ENCODE data around the gene MORN2.

MORN2 gene

DNA sequence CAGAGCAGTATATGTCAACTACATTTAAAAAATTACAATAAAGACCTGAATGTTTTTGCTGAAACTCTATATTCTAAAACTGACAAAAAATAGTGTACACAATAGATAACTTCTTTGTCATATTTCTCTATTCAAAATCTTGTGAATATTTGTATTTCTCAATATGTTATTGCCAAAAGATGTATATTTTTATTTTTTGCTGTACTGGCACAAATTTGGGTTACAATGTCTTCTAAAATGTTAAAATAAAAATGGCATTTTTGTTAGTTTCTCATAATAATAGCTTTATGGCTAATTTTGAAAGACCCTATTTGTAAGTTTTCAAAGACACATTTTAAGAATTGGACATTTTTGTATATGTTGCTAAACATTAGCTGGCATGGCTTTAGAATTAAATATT is 13.3 kb downstream of the MORN2 start:
- no peak overlapping the region for H3K27ac ChIP-seq
- H3K4me1 ChIP-seq (ENCODE audit: control insufficient read depth in 1 of 2, insufficient read depth in 1 of 2, low read depth in 1 of 2, low read length in 1 of 2): no peaks in the 10 kb centered on the region
- H3K4me3 ChIP-seq (ENCODE audit: low read depth in 1 of 2, low read length in 1 of 2): no peak overlapping the region
- H3K9me3 ChIP-seq: no peaks in the 10 kb centered on the region
- no peaks in the 10 kb centered on the region for H3K27me3 ChIP-seq
- H3K36me3 ChIP-seq: no peaks in the 10 kb centered on the region
- TF ChIP-seq CTCF (IDR thresholded peaks at IDR 0.05): no peak

DNA sequence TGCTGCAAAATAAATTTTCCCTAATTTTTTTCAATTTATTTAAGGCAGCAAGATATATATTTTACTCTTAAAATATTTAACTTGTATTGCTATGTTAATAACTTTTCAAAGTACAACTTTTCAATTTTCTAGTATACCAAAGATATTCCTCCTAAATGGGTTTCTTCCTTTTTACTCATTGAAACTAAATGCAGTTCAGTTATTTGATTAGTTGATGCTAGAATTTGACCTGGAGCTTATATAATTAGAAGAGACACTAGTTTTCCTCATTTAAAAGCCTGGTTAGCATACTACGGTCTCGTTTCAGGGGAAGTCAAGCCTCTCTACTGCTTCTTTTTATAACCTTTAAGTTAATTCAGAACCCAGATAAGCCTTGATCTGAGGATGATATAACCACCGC is 13.8 kb downstream of the MORN2 start, which contains the start of gene ARHGEF33:
Gene ARHGEF33 (plus strand): TSS at position 301 of the 400 bp plus-strand sequence. CDS start 29,573 bp downstream, outside the sequence.
- Histone ChIP-seq H3K4me3 (ENCODE audit: low read depth in 1 of 2, low read length in 1 of 2) (no peak within 1 kb of the TSS), H3K36me3 (no peaks in the 10 kb centered on the region), H3K9me3 (no peaks in the 10 kb centered on the region), H3K27ac (no peak within 1 kb of the TSS), H3K4me1 (ENCODE audit: control insufficient read depth in 1 of 2, insufficient read depth in 1 of 2, low read depth in 1 of 2, low read length in 1 of 2) (no peaks in the 10 kb centered on the region), H3K27me3 (no peaks in the 10 kb centered on the region)
- no peak for TF ChIP-seq CTCF (IDR thresholded peaks at IDR 0.05)

GRCh38 chr2:38892819-38893218 is 17.0 kb downstream of the MORN2 start:
- Histone ChIP-seq H3K4me3 (ENCODE audit: low read depth in 1 of 2, low read length in 1 of 2) (no peak overlapping the region), H3K9me3 (no peaks in the 10 kb centered on the region), H3K36me3 (no peaks in the 10 kb centered on the region), H3K27me3 (no peaks in the 10 kb centered on the region), H3K4me1 (ENCODE audit: control insufficient read depth in 1 of 2, insufficient read depth in 1 of 2, low read depth in 1 of 2, low read length in 1 of 2) (no peaks in the 10 kb centered on the region), H3K27ac (no peak overlapping the region)
- no peak for TF ChIP-seq CTCF (IDR thresholded peaks at IDR 0.05)

DNA sequence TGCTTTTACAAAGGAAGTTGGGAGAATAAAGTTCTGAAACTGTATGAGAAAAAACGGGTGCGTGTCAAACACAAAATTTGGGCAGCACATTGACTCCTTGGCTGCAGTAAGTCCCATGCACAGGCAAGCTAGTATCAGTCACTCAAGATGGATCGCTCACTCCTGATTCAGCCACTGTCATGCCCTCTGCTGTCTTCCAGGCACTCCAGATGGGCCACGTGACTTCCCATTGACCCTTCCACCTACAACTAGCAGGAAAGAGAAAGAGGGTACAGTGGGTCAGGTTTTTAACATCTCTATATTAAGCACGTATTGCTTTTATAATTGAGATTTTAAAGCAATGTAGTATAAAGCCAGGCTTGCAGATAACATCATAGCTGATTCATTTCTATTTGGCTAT is 22.5 kb downstream of the MORN2 start:
- Histone ChIP-seq H3K4me3 (ENCODE audit: low read depth in 1 of 2, low read length in 1 of 2) (no peak overlapping the region), H3K36me3 (no peaks in the 10 kb centered on the region), H3K4me1 (ENCODE audit: control insufficient read depth in 1 of 2, insufficient read depth in 1 of 2, low read depth in 1 of 2, low read length in 1 of 2) (no peaks in the 10 kb centered on the region), H3K27ac (no peak overlapping the region), H3K9me3 (no peaks in the 10 kb centered on the region), H3K27me3 (no peaks in the 10 kb centered on the region)
- no peak for TF ChIP-seq CTCF (IDR thresholded peaks at IDR 0.05)

GRCh38 chr2:38900726-38901125 is 24.9 kb downstream of the MORN2 start:
- Histone ChIP-seq H3K4me1 (ENCODE audit: control insufficient read depth in 1 of 2, insufficient read depth in 1 of 2, low read depth in 1 of 2, low read length in 1 of 2) (no peaks in the 10 kb centered on the region), H3K4me3 (ENCODE audit: low read depth in 1 of 2, low read length in 1 of 2) (no peak overlapping the region), H3K9me3 (no peaks in the 10 kb centered on the region), H3K36me3 (no peaks in the 10 kb centered on the region), H3K27ac (no peak overlapping the region), H3K27me3 (no peaks in the 10 kb centered on the region)
- no peak for TF ChIP-seq CTCF (IDR thresholded peaks at IDR 0.05)

- no peak overlapping the region for H3K4me3 ChIP-seq (ENCODE audit: low read depth in 1 of 2, low read length in 1 of 2)
- no peaks in the 10 kb centered on the region for H3K27me3 ChIP-seq
- no peaks in the 10 kb centered on the region for H3K36me3 ChIP-seq
- H3K27ac ChIP-seq: no peak overlapping the region
- no peaks in the 10 kb centered on the region for H3K4me1 ChIP-seq (ENCODE audit: control insufficient read depth in 1 of 2, insufficient read depth in 1 of 2, low read depth in 1 of 2, low read length in 1 of 2)
- no peaks in the 10 kb centered on the region for H3K9me3 ChIP-seq
- no peak for TF ChIP-seq CTCF (IDR thresholded peaks at IDR 0.05)
These were observed 29.5 kb downstream of the MORN2 start for GRCh38 chr2:38905251-38905650.
